ENCODE data around the gene AUTS2.
A peak's percentile ranks its signal among the peaks of the same experiment; 100 is the strongest.

Gene AUTS2

GRCh38 chr7:70582927-70583895 lies 984.9 kb downstream of the AUTS2 start:
- Mint-ChIP-seq H3K9me3 (no peaks in the 10 kb centered on the region), H3K4me3 (no peak overlapping the region), H3K4me1 (peaks cover 14% of the 10 kb centered on the region), H3K27me3 (no peaks in the 10 kb centered on the region), H3K27ac (ENCODE audit: low read depth) (no peak overlapping the region), H3K36me3 (ENCODE audit: insufficient read depth) (peaks cover 8% of the 10 kb centered on the region)
- ATAC-seq (replicated peaks; ENCODE audit: extremely low read depth, poor library complexity, severe bottlenecking) = no peak
- DNase-seq (ENCODE audit: low spot score in 2 of 2) = no peak

- ATAC-seq (replicated peaks; ENCODE audit: extremely low read depth, poor library complexity, severe bottlenecking) = no peak
- H3K9me3 Mint-ChIP-seq = no peaks in the 10 kb centered on the region
- no peak overlapping the region for H3K4me3 Mint-ChIP-seq
- H3K27ac Mint-ChIP-seq (ENCODE audit: low read depth) = no peak overlapping the region
- peaks cover 19% of the 10 kb centered on the region for H3K4me1 Mint-ChIP-seq
- no peak for DNase-seq (ENCODE audit: low spot score in 2 of 2)
- H3K36me3 Mint-ChIP-seq (ENCODE audit: insufficient read depth) = peaks cover 8% of the 10 kb centered on the region
- H3K27me3 Mint-ChIP-seq = no peaks in the 10 kb centered on the region
These were observed 985.9 kb downstream of the AUTS2 start for GRCh38 chr7:70583965-70584883.

- DNase-seq (ENCODE audit: low spot score in 2 of 2) = no peak
- peaks cover 19% of the 10 kb centered on the region for H3K4me1 Mint-ChIP-seq
- H3K36me3 Mint-ChIP-seq (ENCODE audit: insufficient read depth) = peaks cover 8% of the 10 kb centered on the region
- H3K27ac Mint-ChIP-seq (ENCODE audit: low read depth) = no peak overlapping the region
- ATAC-seq (replicated peaks; ENCODE audit: extremely low read depth, poor library complexity, severe bottlenecking) = no peak
- no peaks in the 10 kb centered on the region for H3K9me3 Mint-ChIP-seq
- no peaks in the 10 kb centered on the region for H3K27me3 Mint-ChIP-seq
- H3K4me3 Mint-ChIP-seq = no peak overlapping the region
These were observed 986.8 kb downstream of the AUTS2 start for GRCh38 chr7:70585071-70585470.

GRCh38 chr7:70586822-70587221 lies 988.5 kb downstream of the AUTS2 start:
- ATAC-seq (replicated peaks; ENCODE audit: extremely low read depth, poor library complexity, severe bottlenecking) = no peak
- DNase-seq (ENCODE audit: low spot score in 2 of 2) = no peak
- no peak overlapping the region for H3K4me3 Mint-ChIP-seq
- H3K9me3 Mint-ChIP-seq = no peaks in the 10 kb centered on the region
- no peak overlapping the region for H3K27ac Mint-ChIP-seq (ENCODE audit: low read depth)
- peaks cover 8% of the 10 kb centered on the region for H3K36me3 Mint-ChIP-seq (ENCODE audit: insufficient read depth)
- H3K4me1 Mint-ChIP-seq = peaks cover 19% of the 10 kb centered on the region
- H3K27me3 Mint-ChIP-seq = no peaks in the 10 kb centered on the region

- H3K36me3 Mint-ChIP-seq (ENCODE audit: insufficient read depth) = peaks cover 5% of the 10 kb centered on the region
- no peaks in the 10 kb centered on the region for H3K9me3 Mint-ChIP-seq
- DNase-seq (ENCODE audit: low spot score in 2 of 2) (no peak), ATAC-seq (replicated peaks; ENCODE audit: extremely low read depth, poor library complexity, severe bottlenecking) (no peak)
- no peaks in the 10 kb centered on the region for H3K27me3 Mint-ChIP-seq
- H3K4me3 Mint-ChIP-seq = no peak overlapping the region
- H3K27ac Mint-ChIP-seq (ENCODE audit: low read depth) = no peak overlapping the region
- H3K4me1 Mint-ChIP-seq = peaks cover 19% of the 10 kb centered on the region
These were observed 989.5 kb downstream of the AUTS2 start for GRCh38 chr7:70587739-70588138.

GRCh38 chr7:70588191-70588921 lies 990.1 kb downstream of the AUTS2 start:
- peaks cover 19% of the 10 kb centered on the region for H3K4me1 Mint-ChIP-seq
- no peaks in the 10 kb centered on the region for H3K27me3 Mint-ChIP-seq
- no peaks in the 10 kb centered on the region for H3K9me3 Mint-ChIP-seq
- no peak overlapping the region for H3K4me3 Mint-ChIP-seq
- no peak overlapping the region for H3K27ac Mint-ChIP-seq (ENCODE audit: low read depth)
- ATAC-seq (replicated peaks; ENCODE audit: extremely low read depth, poor library complexity, severe bottlenecking) (no peak), DNase-seq (ENCODE audit: low spot score in 2 of 2) (no peak)
- peaks cover 5% of the 10 kb centered on the region for H3K36me3 Mint-ChIP-seq (ENCODE audit: insufficient read depth)

- DNase-seq (ENCODE audit: low spot score in 2 of 2) = no peak
- no peaks in the 10 kb centered on the region for H3K27me3 Mint-ChIP-seq
- no peaks in the 10 kb centered on the region for H3K9me3 Mint-ChIP-seq
- H3K27ac Mint-ChIP-seq (ENCODE audit: low read depth) = no peak overlapping the region
- H3K4me1 Mint-ChIP-seq = peaks cover 19% of the 10 kb centered on the region
- H3K36me3 Mint-ChIP-seq (ENCODE audit: insufficient read depth) = peaks cover 5% of the 10 kb centered on the region
- no peak for ATAC-seq (replicated peaks; ENCODE audit: extremely low read depth, poor library complexity, severe bottlenecking)
- H3K4me3 Mint-ChIP-seq = no peak overlapping the region
These were observed 990.7 kb downstream of the AUTS2 start for GRCh38 chr7:70589010-70589409.

- Mint-ChIP-seq H3K4me3 (no peak overlapping the region), H3K36me3 (ENCODE audit: insufficient read depth) (peaks cover 6% of the 10 kb centered on the region), H3K9me3 (no peaks in the 10 kb centered on the region), H3K27ac (ENCODE audit: low read depth) (no peak overlapping the region), H3K27me3 (no peaks in the 10 kb centered on the region), H3K4me1 (peaks cover 19% of the 10 kb centered on the region)
- no peak for DNase-seq (ENCODE audit: low spot score in 2 of 2)
- no peak for ATAC-seq (replicated peaks; ENCODE audit: extremely low read depth, poor library complexity, severe bottlenecking)
These were observed 991.3 kb downstream of the AUTS2 start for GRCh38 chr7:70589590-70589989.

GRCh38 chr7:70590126-70590854 lies 992.0 kb downstream of the AUTS2 start:
- Mint-ChIP-seq H3K27ac (ENCODE audit: low read depth) (no peak overlapping the region), H3K4me3 (no peak overlapping the region), H3K4me1 (peaks cover 20% of the 10 kb centered on the region), H3K36me3 (ENCODE audit: insufficient read depth) (peaks cover 6% of the 10 kb centered on the region), H3K9me3 (no peaks in the 10 kb centered on the region), H3K27me3 (no peaks in the 10 kb centered on the region)
- DNase-seq (ENCODE audit: low spot score in 2 of 2) = no peak
- ATAC-seq (replicated peaks; ENCODE audit: extremely low read depth, poor library complexity, severe bottlenecking) = no peak

GRCh38 chr7:70591643-70592042 lies 993.4 kb downstream of the AUTS2 start:
- peaks cover 6% of the 10 kb centered on the region for H3K36me3 Mint-ChIP-seq (ENCODE audit: insufficient read depth)
- H3K27me3 Mint-ChIP-seq = peaks cover 3% of the 10 kb centered on the region
- H3K4me3 Mint-ChIP-seq = no peak overlapping the region
- no peak for DNase-seq (ENCODE audit: low spot score in 2 of 2)
- peaks cover 26% of the 10 kb centered on the region for H3K4me1 Mint-ChIP-seq
- H3K27ac Mint-ChIP-seq (ENCODE audit: low read depth) = no peak overlapping the region
- ATAC-seq (replicated peaks; ENCODE audit: extremely low read depth, poor library complexity, severe bottlenecking) = no peak
- no peaks in the 10 kb centered on the region for H3K9me3 Mint-ChIP-seq

- Mint-ChIP-seq H3K9me3 (no peaks in the 10 kb centered on the region), H3K27ac (ENCODE audit: low read depth) (no peak overlapping the region), H3K27me3 (peaks cover 8% of the 10 kb centered on the region), H3K36me3 (ENCODE audit: insufficient read depth) (peaks cover 4% of the 10 kb centered on the region), H3K4me1 (peaks cover 25% of the 10 kb centered on the region), H3K4me3 (no peak overlapping the region)
- DNase-seq (ENCODE audit: low spot score in 2 of 2) = no peak
- ATAC-seq (replicated peaks; ENCODE audit: extremely low read depth, poor library complexity, severe bottlenecking) = no peak
These were observed 993.9 kb downstream of the AUTS2 start for GRCh38 chr7:70592171-70592570.

- Mint-ChIP-seq H3K36me3 (ENCODE audit: insufficient read depth) (peaks cover 1% of the 10 kb centered on the region), H3K4me3 (peak overlapping the region; percentile 5)
These were observed 995.9 kb downstream of the AUTS2 start for GRCh38 chr7:70594170-70594569.

More at GRCh38 chr7:70594170-70594569, 995.9 kb downstream of the AUTS2 start:
- H3K9me3 Mint-ChIP-seq = no peaks in the 10 kb centered on the region
- peaks cover 13% of the 10 kb centered on the region for H3K4me1 Mint-ChIP-seq
- DNase-seq (ENCODE audit: low spot score in 2 of 2) = no peak
- no peak overlapping the region for H3K27ac Mint-ChIP-seq (ENCODE audit: low read depth)
- peaks cover 28% of the 10 kb centered on the region for H3K27me3 Mint-ChIP-seq
- ATAC-seq (replicated peaks; ENCODE audit: extremely low read depth, poor library complexity, severe bottlenecking) = no peak
